Fibroblast of skin of right biceps (primary cell): ENCODE measurements around the gene GALNT9.
"Not testable (repeated sequence)": the region's sequence is repeated elsewhere in the genome, so short reads cannot be mapped to it uniquely, and the experiment has no call there.

ENCODE experiments used
- DNase-seq: peaks from one replicate; pipeline ENCODE4 v3.0.0-alpha.2; 2013

The GALNT9 gene

DNA sequence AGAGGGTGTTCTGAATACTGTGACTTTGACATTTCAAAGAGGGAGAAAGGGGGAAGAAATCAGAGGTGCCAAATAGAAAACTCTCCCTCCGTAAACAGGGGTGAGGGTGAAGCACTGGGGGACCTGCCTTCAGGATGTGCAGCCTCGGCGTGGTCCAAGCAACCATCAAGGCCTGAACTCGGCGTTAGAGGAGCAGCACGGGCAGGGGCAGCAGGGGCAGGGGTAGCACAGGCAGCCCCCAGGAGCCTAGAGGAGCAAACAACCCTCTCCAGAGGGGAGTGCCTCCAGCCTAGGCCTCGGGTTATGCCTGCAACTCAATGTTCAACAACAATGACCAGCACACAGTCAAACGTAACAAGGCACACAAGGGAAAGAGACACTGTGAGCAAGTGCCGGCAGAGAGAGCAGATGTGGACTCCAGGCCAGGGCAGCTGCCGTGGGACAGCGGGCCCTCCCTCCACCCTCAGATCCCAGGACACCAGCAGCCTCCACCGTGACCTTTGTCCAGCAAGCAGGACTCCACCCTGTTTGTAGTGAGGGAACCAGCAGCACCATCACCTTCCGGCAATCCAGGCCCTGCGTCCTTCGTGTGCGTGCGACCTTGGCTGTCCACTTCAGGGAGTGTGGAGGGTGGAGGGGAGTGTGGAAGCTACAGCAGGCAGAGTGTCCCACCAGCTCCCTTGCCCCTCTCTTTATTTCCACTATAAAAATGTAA lies 18.0 kb downstream of the GALNT9 start:
- DNase-seq, result no peak

DNA sequence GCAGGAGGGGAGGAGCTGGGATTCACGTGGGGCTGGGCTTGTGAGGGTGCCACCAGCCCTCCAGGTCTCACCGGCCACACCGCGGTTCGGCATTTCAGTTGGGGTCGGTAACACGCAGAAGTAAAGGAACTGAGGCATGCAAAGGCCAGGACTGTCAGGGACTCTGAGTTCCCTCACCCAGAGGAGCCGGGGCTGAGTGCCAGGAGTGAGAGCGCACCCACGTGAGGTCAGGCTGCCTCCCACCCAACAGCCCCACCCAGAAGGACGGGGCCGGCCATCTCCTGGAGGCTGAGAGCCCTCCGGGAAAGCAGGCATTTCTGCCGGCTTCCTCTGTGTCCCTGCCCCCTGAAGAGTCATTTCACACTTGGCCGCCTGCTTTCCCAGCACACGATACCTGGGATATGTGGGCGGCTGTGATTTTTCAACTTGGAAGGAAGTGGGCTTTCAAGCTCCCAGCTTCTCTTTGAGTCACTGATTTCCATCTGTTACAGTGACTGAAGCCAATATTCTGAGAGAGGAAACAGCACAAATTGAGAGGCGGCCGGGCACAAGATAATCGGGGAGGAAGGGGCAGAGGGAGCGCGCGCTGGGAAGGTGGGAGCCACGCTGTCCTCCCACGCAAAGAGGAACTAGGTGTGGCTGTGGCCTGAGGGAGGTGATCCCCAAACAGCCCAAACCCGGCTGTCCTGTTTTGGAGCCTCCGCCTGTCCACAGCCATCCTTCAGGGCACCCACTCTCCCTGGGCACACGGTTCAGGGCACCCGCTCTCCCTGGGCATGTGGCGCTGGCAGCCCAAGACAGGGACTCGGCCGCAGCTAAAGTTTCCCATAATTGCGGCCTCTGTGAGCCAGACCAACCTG lies 19.0 kb downstream of the GALNT9 start:
- DNase-seq, result no peak

DNA sequence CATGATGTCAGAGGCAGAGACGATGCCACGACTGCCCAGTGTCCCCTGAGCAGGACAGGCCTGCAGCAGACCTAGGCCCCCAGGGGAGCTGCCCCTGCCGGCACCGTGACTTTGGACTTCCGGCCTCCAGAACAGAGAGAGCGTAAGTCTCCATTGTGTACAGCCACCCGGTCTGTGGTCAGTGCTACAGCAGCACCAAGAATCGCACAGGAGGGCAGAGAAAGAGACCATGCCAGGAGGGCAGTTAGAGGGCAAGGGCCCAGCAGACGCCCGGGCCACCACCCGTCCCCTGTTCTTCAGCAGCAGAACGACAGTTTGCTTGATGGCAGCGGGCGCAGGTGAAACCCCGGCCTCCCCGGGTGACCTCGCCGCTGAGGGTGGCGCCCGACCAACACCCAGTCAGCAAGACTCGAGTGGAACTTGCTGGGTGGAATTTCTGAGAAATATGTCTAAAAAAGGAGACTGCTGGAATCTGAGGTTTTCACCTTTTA lies 19.7 kb downstream of the GALNT9 start:
- DNase-seq, result no peak

DNA sequence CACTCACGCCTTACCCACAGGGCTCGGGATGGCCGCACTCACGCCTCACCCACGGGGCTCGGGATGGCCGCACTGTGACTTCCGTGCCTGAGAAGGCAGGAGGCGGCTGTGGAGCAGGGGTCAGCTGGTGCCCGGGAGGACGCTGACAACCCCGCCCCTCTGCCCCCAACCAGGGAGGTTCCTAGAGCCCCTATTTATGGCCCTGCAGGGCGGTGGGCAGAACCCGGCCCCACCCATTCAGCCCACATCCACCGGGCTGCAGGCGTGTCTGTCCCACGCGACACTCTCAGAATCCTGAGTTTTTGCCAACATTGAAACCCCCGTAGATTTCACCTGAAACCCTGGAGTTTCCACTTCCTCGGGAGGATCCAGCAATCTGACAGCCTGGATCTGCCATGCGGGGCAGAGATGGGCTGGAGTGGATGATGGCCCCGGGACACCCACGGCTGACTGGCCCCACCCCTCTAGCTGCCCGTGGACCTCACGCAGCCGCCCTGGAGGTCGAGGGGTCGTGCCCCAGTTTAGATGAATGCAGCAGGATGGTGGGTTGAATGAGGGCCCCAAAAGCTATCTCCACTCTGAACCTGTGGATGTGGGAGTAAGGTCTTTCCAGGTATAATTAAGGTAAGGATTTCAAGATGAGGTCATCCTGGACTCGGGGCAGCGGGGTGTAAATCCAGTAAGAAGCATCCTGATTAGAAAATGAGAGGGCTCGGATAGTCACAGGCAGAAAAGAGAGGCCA lies 20.4 kb downstream of the GALNT9 start:
- DNase-seq, result no peak

DNA sequence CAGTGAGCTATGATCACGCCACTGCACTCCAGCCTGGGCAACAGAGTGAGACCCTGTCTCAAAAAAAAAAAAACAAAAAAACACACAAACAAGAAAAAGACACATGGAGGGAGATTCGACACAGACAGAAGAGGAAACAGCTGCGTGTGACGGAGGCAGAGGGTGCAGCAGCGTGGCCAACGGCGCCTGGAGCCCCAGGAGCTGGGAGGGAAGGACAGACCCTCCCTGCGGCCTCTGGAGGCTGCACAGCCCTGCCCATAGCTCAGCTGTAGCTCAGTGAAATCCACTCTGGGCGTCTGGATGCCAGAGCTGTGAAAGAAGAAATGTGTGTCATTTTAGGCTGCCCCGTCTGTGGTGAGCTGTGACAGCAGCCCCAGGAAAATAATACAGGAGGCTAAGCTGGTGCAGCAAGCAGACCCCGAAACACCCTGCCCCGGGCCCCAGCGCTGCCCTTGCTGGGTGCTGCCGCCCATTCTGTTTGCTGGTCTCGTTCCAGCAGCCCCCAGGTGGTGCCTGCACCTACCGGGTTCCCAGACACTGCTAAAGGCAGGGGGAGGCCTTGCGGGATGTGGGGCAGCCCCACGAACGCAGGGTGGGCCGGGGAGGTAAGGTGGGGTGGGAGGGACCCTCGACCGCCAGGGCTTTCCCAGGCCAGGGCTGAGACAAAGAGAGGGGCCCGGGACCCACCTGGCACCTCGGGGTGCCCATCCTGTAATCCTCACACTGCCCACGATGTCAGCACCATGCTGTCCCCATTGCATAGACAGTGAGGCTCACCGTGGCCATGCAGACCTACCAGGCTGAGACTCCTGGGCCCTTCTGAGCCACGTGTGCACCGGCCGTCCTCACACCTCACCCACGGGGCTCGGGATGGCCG lies 21.2 kb downstream of the GALNT9 start:
- no peak for DNase-seq

DNA sequence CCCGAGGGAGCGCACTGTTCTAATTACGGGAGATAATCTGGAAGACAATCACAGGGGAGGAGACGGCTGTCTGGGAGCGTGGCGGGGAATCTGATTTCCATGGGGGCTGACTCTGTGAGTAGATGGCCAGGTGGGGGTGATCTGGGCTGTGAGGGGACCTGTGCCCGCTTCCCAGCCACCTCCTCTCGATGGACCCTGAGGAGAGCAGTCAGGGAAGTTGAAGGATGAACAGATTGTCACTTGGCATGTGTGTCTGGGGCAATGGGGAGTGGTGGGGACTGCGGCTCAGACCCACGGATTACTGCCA lies 22.6 kb downstream of the GALNT9 start:
- no peak for DNase-seq

DNA sequence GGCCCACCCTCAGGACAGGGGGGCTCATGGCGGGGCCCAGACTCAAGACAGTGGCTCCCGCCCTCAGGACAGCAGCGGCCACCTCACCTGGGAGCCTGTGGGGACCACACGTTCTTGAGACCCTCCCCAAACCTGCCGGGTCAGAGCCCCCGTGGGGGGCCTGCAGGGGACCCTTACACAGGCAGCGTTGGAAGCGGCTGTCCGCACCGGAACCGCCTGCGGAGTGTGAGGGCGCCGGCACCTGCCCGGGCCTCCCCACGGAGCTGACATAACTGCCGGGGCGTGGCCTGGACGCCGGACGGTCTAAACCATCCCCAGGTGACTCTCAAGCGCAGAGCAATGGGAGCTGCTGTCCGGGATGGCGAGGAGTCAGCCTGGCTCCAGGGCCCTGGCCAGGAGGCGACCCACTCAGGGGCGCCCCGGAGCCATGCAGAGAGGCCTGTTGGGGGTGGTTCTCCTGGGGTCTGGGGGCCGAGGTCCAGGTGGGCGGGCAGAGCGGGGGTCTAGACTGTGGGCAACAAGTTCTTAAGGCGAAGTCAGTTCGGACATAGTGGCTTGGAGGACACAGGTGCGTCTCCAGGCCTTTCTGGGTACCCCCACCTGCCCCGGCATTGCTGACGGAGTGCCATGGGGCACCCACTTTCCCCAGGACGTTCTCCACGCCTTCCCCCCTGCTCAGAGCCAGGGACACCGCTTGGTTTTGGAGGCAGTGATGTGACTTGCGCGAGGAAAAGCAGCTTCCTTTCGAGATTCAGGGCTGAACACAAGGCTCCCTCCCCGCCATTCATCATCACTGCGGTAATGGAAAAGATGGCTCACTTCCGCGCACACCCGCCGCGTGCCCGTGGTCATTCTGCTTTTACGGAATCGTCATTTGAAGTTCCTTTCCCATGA lies 23.2 kb downstream of the GALNT9 start:
- no peak for DNase-seq

DNA sequence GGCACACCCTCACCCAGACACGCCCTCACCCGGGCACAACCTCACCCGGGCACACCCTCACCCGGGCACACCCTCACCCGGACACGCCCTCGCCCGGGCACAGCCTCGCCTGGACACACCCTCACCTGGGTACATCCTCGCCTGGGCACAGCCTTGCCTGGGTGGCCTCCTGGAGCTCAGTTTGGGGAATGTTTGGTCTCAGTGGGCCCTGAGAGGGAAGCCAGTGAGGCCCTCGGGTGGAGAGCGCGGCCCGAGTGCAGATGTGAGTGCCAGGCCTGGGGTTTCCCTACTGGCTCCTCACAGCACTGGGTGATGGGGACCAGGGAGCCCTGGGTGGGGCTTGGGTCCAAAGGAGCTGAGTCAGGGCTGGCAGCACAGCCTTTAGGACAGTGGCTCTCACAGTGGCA lies 23.8 kb downstream of the GALNT9 start:
- no peak for DNase-seq

DNA sequence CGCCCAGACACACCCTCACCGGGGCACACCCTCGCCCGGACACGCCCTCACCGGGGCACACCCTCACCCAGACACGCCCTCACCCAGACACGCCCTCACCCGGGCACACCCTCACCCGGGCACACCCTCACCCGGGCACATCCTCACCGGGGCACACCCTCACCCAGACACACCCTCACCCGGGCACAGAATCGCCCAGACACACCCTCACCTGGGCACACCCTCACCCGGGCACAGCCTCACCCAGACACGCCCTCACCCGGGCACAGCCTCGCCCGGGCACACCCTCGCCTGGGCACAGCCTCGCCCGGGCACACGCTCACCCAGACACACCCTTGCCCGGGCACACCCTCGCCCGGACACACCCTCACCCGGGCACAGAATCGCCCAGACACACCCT lies 24.5 kb downstream of the GALNT9 start:
- not testable (repeated sequence) for DNase-seq

DNA sequence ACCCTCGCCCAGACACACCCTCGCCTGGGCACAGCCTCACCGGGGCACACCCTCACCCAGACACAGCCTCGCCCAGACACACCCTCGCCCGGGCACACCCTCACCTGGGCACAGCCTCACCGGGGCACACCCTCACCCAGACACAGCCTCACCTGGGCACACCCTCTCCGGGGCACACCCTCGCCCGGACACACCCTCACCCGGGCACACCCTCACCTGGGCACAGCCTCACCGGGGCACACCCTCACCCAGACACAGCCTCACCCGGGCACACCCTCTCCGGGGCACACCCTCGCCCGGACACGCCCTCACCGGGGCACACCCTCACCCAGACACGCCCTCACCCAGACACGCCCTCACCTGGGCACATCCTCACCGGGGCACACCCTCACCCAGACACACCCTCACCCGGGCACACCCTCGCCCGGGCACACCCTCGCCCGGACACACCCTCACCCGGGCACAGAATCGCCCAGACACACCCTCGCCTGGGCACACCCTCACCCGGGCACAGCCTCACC lies 25.5 kb downstream of the GALNT9 start:
- DNase-seq, result not testable (repeated sequence)

DNA sequence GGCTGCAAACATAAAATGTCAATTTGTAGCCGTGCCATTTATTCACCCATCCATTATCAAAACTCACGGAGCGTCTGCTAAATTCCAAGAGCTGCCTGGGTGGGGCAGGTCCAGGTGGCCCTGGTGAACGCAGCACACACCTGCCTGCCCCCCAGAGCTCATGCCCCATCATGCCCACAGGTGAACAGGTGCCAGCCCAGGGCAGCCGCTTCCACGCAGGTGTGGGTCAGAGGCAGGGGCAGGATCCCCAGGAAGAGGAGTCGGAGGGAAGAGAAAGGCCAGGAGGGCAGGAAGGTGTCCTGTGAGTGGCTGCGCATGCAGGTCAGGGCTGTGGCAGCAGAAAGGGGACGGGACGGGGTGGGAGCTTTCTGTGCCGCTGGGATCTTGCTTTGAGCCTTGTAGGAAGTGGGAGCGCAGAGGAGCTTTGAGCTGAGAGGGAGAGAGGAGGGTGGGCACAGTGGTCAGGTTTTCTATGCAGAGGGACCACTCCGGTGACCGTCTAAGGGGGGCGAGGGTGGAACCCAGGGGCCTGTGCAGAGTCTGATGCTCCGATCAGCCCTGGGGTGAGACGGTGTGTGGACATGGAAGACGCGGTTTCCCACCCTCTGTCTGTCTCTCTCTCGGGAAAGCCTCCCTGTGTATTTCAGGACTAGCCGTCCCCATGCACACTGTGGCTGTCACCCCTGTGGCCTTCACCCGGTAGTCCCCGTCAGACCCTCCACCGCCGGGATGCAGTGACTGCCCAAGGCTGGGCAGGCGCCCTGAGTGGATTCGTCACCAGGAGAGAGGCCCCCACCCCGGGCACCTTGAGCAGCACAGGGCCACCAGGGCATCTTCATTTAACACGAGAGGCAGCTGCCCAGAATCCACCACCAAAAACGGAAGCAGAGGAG lies 26.7 kb downstream of the GALNT9 start:
- DNase-seq, result no peak

DNA sequence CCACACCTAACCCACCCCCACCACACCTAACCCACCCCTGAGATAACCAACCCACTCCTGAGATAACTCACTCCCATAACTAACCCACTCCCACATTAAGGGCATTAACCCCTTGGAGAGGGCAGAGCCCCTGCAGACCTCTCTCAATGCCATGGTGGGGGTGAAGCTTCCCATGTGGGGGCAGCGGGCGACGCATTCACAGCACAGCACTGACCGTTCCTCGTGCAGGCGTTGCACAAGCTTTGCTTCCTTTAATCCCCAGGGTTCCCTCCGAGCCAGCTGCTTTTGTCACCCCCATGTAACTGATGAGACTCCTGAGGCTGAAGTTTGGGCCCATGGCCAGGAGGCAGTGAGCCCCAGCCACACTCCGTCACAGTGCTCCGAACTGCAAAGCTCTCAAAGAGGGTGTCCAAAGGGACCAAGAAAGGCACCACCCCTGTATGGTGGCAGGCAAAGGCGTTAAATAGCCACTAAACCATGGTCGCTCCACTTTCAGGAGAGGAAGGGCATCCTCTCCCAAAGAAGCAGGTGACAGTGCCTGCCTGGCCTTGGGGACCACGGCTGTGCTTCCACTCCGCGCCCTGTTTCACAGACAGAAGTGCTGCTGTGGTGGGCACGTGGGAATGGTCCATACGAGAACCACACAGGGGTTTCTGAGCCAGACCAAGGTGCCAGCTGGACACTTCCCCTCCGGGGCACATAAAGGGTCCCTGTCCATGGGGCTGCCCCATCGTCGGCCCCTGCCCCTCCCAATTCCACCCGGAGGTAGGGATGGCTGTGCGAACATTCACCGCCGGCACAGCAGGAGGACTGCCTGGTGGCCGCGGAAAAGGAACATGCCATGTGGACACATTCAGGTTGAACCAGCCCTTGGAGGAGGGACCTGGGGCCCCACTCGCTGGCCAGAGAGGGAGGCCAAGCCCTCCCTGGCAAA lies 28.3 kb downstream of the GALNT9 start:
- DNase-seq, result no peak

DNA sequence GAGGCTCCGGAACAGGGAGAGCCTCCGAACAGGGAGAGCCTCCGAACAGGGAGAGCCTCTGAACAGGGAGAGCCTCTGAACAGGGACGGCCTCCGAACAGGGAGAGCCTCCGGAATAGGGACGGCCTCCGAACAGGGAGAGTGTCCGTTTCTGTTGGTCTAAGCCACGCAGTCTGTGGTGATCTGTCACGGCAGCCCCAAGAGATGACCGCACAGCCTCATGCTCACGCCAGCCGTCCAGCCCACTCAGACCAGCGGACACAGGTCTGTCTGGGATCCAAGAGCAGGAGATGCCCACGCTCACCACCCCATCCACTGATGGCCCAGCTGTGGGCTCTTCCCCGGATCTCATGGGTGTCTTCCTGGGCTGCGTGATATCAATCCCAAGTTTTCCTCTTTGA lies 33.3 kb downstream of the GALNT9 start:
- DNase-seq, result no peak

DNA sequence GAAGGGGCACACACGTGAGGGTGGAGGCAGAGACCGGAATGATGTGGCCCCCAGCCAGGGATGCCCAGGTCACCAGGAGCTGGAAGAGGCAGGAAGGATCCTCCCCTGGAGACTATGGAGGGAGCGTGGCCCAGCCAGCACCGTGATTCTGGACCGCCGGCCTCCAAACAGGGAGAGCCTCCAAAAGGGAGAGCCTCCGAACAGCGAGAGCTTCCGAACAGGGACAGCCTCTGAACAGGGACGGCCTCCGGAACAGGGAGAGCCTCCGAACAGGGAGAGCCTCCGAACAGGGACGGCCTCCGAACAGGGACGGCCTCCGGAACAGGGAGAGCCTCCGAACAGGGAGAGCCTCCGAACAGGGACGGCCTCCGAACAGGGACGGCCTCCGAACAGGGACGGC lies 33.8 kb downstream of the GALNT9 start:
- DNase-seq, result not testable (repeated sequence)

DNA sequence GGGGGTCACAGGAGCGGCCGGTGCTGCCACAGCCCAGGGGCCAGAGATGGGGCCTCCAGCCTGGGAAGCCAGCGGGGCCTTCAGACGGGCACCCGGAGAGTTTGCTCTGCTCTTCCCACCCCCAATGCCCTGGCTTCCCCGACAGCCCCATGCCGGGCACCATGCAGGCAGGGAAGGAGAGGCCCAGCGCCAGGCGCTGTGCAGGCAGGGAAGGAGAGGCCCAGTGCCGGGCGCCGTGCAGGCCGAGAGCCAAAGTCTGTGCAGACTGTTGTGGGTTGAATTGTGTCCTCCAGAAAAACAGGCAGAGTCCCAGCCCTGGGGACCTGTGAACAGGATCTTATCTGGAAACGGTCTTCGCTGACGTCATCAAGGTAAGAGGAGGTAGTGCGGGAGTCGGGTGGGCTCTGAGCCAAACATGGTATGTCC lies 34.3 kb downstream of the GALNT9 start:
- DNase-seq, result no peak

DNA sequence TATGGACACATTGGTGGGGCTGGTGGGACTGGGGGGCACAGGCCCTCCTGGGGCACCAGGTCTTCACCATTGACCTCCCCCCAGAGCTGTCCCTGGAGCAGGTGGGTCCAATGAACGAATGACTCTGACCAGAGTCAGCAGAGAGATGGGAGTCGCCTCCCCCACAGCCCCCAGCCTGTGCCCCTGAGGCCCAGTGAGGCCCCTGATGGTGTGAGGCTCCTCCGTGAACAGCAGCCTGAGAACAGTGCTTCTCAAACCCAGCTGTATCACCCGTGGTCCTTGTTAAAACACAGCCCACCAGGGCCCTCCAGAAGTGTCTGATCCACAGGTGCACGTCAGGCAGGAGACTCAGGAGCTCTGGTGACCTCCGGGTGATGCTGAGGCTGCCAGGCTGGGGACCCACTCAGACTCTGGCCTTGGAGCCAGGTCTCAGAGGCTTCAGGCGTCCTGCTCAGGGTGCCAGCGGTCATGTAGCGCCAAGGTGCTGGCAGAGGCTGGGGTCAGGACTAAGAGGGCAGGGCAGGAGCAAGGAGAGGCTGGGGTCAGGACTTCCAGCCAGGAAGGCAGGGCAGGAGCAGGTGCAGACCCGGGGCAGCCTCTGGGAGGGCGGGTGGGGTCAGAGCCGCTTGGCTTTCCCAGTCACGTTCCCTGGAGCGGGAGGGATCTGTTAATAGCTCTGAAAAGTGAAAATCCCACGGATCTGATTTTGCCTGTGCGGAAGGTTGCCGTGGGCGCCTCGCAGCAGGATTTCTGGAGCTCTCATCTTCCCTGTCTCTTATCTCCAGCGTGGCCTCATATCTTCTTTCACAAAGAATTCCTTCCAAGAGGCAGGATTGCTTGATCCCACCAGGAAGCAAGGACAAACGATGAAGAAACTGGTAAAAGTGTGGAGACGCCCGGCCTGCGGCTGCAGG lies 35.0 kb downstream of the GALNT9 start:
- no peak for DNase-seq
